GM23338 (cell line): ENCODE measurements around the gene LRRN4.

Source experiments
- CREB1 ChIP-seq: fragments of 250-450 bp; sonication (Bioruptor Pico); IDR thresholded peaks from 2 replicates; pipeline ENCODE4 v1.5.0; 2020; ENCODE audit warnings: low read depth, mild to moderate bottlenecking, moderate library complexity
- ETS1 ChIP-seq: IDR thresholded peaks from 2 replicates; pipeline ENCODE4 v1.6.1; 2016; ENCODE audit warnings: antibody characterized with exemption
- EZH2 ChIP-seq: fragments of 200-600 bp; sonication (generic); IDR thresholded peaks from one replicate; pipeline ENCODE4 v1.8.0; 2017; ENCODE audit warnings: antibody characterized with exemption, mild to moderate bottlenecking, low read depth; ENCODE audit not compliant: unreplicated experiment
- EZH2phosphoT487 ChIP-seq: fragments of 200-600 bp; sonication (generic); IDR thresholded peaks from one replicate; pipeline ENCODE4 v1.8.1; 2018; ENCODE audit warnings: antibody characterized with exemption; ENCODE audit not compliant: unreplicated experiment
- JUNB ChIP-seq: IDR thresholded peaks from one replicate; pipeline ENCODE4 v1.6.1; 2016; ENCODE audit warnings: antibody characterized with exemption; ENCODE audit not compliant: unreplicated experiment
- NANOG ChIP-seq: IDR thresholded peaks from 2 replicates; pipeline ENCODE4 v1.6.1; 2016; ENCODE audit warnings: antibody characterized with exemption, borderline replicate concordance
- POLR2AphosphoS5 ChIP-seq: IDR thresholded peaks from 2 replicates; pipeline ENCODE4 v1.6.1; 2016; ENCODE audit warnings: antibody characterized with exemption, low read depth
- REST ChIP-seq: IDR thresholded peaks from one replicate; pipeline ENCODE4 v1.6.1; 2018; ENCODE audit warnings: antibody characterized with exemption; ENCODE audit not compliant: unreplicated experiment
- ZNF114 ChIP-seq: fragments of 250-450 bp; sonication (Bioruptor Pico); IDR thresholded peaks from 2 replicates; pipeline ENCODE4 v1.5.0; 2020; ENCODE audit warnings: mild to moderate bottlenecking, moderate library complexity
- TF ChIP-seq, protein P1 (sequence below), 2 experiments: fragments of 200-600 bp in 1 of 2; sonication (generic) in 1 of 2; conservative IDR thresholded peaks; 2 replicates each; pipeline versions ENCODE4 v1.5.1 to v1.6.1; 2016 to 2017; ENCODE audit warnings: antibody characterized with exemption in 2 of 2, low read depth in 2 of 2, mild to moderate bottlenecking in 2 of 2, moderate library complexity in 1 of 2

DNA sequence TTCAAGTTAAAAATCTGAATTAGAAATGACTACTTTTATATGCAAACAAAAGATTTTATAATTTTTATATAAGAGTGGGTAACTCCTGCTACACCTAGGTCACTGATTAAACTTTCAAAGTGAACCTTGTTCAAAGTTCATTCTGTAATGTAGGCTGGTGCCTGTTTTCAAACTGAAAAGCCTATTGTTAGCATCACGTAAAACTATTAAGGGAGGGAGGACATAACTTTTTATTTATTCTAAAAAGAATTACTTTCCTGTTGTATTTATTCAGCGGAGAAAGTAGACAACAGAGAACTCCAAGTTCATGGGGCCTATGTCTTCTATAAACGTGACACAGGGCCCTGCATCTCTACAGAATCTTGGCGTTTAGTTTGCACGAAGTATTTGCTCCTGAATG, 41.5 kb upstream of the LRRN4 start:
- TF ChIP-seq, protein P1, sequence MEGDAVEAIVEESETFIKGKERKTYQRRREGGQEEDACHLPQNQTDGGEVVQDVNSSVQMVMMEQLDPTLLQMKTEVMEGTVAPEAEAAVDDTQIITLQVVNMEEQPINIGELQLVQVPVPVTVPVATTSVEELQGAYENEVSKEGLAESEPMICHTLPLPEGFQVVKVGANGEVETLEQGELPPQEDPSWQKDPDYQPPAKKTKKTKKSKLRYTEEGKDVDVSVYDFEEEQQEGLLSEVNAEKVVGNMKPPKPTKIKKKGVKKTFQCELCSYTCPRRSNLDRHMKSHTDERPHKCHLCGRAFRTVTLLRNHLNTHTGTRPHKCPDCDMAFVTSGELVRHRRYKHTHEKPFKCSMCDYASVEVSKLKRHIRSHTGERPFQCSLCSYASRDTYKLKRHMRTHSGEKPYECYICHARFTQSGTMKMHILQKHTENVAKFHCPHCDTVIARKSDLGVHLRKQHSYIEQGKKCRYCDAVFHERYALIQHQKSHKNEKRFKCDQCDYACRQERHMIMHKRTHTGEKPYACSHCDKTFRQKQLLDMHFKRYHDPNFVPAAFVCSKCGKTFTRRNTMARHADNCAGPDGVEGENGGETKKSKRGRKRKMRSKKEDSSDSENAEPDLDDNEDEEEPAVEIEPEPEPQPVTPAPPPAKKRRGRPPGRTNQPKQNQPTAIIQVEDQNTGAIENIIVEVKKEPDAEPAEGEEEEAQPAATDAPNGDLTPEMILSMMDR (conservative IDR thresholded peaks at IDR 0.05; ENCODE audit: low read depth in 2 of 2) = no peak
- TF ChIP-seq POLR2AphosphoS5 (no peak), EZH2phosphoT487 (no peak), CREB1 (CRISPR knock-in tag) (no peak), REST (no peak), EZH2 (no peak), JUNB (no peak), NANOG (no peak), ETS1 (no peak), ZNF114 (CRISPR knock-in tag) (no peak)
